ENCODE results near the gene PIP5K1A. TPM values are rescaled to one million over a fixed set of nuclear protein-coding genes. Genes with fewer than 3 reads are reported as not detected.

Gene PIP5K1A
- total and polyA plus RNA-seq, 9 of the 15 experiments (the other 6 are each of a cell fraction or from before 2014, with no cell fraction given) = 1.9 to 42.4 (median 18.8) TPM

DNA sequence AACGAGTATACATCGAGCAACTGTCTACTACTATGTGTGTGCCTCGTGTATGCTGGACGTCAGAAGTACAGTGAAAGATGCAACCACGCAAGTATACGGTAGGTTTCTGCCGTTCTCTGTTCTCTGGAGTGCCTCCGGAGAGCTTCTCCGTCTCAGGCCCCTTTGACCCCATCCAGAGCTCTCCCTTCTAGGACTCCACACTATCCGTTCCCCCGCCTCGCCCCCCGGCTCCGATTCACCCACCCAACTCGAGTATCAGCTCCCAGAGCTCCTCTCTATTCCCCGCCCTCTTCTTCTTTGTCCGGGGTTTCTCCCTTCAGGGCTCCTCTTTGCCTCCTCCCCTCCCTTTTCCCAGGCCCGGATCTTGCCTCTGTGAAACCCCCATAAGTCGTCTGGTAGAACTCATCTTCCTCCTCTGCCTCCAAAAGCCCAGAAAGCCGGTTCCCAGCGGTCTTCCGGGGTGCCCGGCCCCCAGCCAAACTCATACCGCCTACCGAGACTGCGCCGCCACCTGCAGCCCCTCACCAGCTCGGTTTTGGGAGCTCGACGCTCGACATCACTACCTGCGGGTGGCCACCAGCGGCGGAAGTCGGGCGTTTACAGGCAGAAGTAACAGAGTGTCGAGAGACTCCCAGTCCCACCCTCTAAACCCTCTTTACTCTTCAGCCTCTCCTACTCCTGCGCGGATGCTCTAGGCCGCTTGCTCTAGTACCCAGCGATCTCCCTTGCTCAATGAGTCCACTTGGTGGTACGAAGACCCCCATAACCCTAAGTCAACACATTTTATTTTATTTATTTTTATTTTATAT, 8.5 kb upstream of the PIP5K1A start, which contains the start of gene VPS72 (continued):
- TF ChIP-seq NFIC (IDR thresholded peaks at IDR 0.05) = peak; percentile 53
- no peak for TF ChIP-seq ZNF780A (CRISPR knock-in tag; IDR thresholded peaks at IDR 0.05)
- no peak for TF ChIP-seq SMARCB1 (IDR thresholded peaks at IDR 0.05; ENCODE audit: insufficient read length, low read depth)
- no peak for TF ChIP-seq ZNF77 (CRISPR knock-in tag; IDR thresholded peaks at IDR 0.05)
- no peak; the same call in 1 of the 2 replicates for TF ChIP-seq SOX6 (IDR thresholded peaks at IDR 0.05)
- no peak for TF ChIP-seq BRF1 (IDR thresholded peaks at IDR 0.05; ENCODE audit: borderline replicate concordance, extremely low read depth, insufficient read length)
- peak; percentile 62; the same call in 1 of the 2 replicates for TF ChIP-seq GTF2F1 (IDR thresholded peaks at IDR 0.05; ENCODE audit: low read depth, low read length)
- TF ChIP-seq SMARCA5 (IDR thresholded peaks at IDR 0.05) = no peak
- peak; percentile 73; the same call in 1 of the 2 replicates for TF ChIP-seq CTBP1 (IDR thresholded peaks at IDR 0.05; ENCODE audit: borderline replicate concordance)
- no peak for TF ChIP-seq CHD4 (IDR thresholded peaks at IDR 0.05; ENCODE audit: insufficient read depth, insufficient replicate concordance, low read depth, low read length, poor library complexity, severe bottlenecking)
- peak; percentile 56; the same call in 1 of the 2 replicates for TF ChIP-seq ZEB2 (IDR thresholded peaks at IDR 0.05)
- no peak; the same call in 1 of the 2 replicates for TF ChIP-seq ZNF12 (CRISPR knock-in tag; IDR thresholded peaks at IDR 0.05)
- TF ChIP-seq SIRT6 (IDR thresholded peaks at IDR 0.05; ENCODE audit: low read depth, low read length) = no peak
- no peak for TF ChIP-seq KLF6 (CRISPR knock-in tag; IDR thresholded peaks at IDR 0.05; ENCODE audit: borderline replicate concordance)
- TF ChIP-seq MAFG (tag; conservative IDR thresholded peaks at IDR 0.05) = no peak
- TF ChIP-seq RBM14 (IDR thresholded peaks at IDR 0.05; ENCODE audit: borderline replicate concordance, insufficient read depth, low read depth, low read length) = no peak
- TF ChIP-seq, protein P1, sequence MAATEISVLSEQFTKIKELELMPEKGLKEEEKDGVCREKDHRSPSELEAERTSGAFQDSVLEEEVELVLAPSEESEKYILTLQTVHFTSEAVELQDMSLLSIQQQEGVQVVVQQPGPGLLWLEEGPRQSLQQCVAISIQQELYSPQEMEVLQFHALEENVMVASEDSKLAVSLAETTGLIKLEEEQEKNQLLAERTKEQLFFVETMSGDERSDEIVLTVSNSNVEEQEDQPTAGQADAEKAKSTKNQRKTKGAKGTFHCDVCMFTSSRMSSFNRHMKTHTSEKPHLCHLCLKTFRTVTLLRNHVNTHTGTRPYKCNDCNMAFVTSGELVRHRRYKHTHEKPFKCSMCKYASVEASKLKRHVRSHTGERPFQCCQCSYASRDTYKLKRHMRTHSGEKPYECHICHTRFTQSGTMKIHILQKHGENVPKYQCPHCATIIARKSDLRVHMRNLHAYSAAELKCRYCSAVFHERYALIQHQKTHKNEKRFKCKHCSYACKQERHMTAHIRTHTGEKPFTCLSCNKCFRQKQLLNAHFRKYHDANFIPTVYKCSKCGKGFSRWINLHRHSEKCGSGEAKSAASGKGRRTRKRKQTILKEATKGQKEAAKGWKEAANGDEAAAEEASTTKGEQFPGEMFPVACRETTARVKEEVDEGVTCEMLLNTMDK (IDR thresholded peaks at IDR 0.05; ENCODE audit: borderline replicate concordance, insufficient read depth, low read depth, low read length, poor library complexity, severe bottlenecking) = no peak
- no peak for TF ChIP-seq STAT5A (IDR thresholded peaks at IDR 0.05; ENCODE audit: borderline replicate concordance, low read length)
- 0 out of 2 replicates have a peak, but pooled peaks have one; percentile 14 for TF ChIP-seq SMC3 (conservative IDR thresholded peaks at IDR 0.05; ENCODE audit: insufficient read depth, low read depth, low read length)
- TF ChIP-seq ZNF764 (CRISPR knock-in tag; IDR thresholded peaks at IDR 0.05; ENCODE audit: low read depth) = no peak
- TF ChIP-seq MAZ (CRISPR knock-in tag; conservative IDR thresholded peaks at IDR 0.05 in 1 of 2, IDR thresholded peaks at IDR 0.05 in 1 of 2) = peak; percentile 88 to 92
- TF ChIP-seq ZNF274 (IDR thresholded peaks at IDR 0.05; ENCODE audit: borderline replicate concordance, low read depth, low read length) = no peak
- TF ChIP-seq, protein P2, sequence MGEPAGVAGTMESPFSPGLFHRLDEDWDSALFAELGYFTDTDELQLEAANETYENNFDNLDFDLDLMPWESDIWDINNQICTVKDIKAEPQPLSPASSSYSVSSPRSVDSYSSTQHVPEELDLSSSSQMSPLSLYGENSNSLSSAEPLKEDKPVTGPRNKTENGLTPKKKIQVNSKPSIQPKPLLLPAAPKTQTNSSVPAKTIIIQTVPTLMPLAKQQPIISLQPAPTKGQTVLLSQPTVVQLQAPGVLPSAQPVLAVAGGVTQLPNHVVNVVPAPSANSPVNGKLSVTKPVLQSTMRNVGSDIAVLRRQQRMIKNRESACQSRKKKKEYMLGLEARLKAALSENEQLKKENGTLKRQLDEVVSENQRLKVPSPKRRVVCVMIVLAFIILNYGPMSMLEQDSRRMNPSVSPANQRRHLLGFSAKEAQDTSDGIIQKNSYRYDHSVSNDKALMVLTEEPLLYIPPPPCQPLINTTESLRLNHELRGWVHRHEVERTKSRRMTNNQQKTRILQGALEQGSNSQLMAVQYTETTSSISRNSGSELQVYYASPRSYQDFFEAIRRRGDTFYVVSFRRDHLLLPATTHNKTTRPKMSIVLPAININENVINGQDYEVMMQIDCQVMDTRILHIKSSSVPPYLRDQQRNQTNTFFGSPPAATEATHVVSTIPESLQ (CRISPR knock-in tag; IDR thresholded peaks at IDR 0.05) = no peak
- no peak for TF ChIP-seq CEBPG (CRISPR knock-in tag; IDR thresholded peaks at IDR 0.05)
- TF ChIP-seq CEBPG (tag; conservative IDR thresholded peaks at IDR 0.05 in 1 of 2, IDR thresholded peaks at IDR 0.05 in 1 of 2) = no peak
- peak; percentile 73; the same call in 1 of the 2 replicates for TF ChIP-seq SIN3B (IDR thresholded peaks at IDR 0.05; ENCODE audit: low read depth)

All from K562 (cell line).